ENCODE results near the gene CSN2. TPM values are rescaled to one million over a fixed set of nuclear protein-coding genes. Genes with fewer than 3 reads are reported as not detected.
"Not testable (repeated sequence)": the region's sequence is repeated elsewhere in the genome, so short reads cannot be mapped to it uniquely, and the experiment has no call there.

Gene CSN2
- total RNA-seq, 1 donor from 2014 or later, result not detected

DNA sequence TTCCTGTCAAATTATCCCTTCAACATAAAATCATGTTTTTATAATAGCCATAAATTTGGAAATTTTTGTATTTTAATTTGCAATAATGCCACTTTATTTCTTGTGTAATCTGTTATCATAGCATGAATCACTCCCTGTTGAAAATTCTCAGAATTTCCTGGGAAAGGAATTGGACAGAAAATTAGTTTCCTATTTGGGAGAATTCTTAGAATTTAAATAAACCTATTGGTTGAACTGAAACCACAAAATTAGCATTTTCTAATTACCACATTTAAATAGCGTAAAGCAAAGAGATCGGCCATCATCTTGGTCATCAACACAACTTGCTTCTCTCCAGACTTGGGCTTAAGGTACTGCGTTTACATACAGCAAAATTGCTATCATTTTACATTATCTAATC, 34.8 kb downstream of the CSN2 start, which contains the start of gene CSN1S1:
Gene CSN1S1 (plus strand): TSS at position 301 of the 400 bp plus-strand sequence. CDS start 1,488 bp downstream, outside the sequence.
- Histone ChIP-seq H3K27me3 (ENCODE audit: low read depth) (no peaks in the 10 kb centered on the region), H3K4me1 (no peaks in the 10 kb centered on the region), H3K36me3 (no peaks in the 10 kb centered on the region), H3K27ac (no peak within 1 kb of the TSS), H3K4me3 (no peak within 1 kb of the TSS), H3K9me3 (no peaks in the 10 kb centered on the region)
- TF ChIP-seq, protein P1, sequence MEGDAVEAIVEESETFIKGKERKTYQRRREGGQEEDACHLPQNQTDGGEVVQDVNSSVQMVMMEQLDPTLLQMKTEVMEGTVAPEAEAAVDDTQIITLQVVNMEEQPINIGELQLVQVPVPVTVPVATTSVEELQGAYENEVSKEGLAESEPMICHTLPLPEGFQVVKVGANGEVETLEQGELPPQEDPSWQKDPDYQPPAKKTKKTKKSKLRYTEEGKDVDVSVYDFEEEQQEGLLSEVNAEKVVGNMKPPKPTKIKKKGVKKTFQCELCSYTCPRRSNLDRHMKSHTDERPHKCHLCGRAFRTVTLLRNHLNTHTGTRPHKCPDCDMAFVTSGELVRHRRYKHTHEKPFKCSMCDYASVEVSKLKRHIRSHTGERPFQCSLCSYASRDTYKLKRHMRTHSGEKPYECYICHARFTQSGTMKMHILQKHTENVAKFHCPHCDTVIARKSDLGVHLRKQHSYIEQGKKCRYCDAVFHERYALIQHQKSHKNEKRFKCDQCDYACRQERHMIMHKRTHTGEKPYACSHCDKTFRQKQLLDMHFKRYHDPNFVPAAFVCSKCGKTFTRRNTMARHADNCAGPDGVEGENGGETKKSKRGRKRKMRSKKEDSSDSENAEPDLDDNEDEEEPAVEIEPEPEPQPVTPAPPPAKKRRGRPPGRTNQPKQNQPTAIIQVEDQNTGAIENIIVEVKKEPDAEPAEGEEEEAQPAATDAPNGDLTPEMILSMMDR (IDR thresholded peaks at IDR 0.05), result no peak
- intact Hi-C loops (cut with DNase I), result no loop called here
- ATAC-seq (no peak), DNase-seq (no peak)

DNA sequence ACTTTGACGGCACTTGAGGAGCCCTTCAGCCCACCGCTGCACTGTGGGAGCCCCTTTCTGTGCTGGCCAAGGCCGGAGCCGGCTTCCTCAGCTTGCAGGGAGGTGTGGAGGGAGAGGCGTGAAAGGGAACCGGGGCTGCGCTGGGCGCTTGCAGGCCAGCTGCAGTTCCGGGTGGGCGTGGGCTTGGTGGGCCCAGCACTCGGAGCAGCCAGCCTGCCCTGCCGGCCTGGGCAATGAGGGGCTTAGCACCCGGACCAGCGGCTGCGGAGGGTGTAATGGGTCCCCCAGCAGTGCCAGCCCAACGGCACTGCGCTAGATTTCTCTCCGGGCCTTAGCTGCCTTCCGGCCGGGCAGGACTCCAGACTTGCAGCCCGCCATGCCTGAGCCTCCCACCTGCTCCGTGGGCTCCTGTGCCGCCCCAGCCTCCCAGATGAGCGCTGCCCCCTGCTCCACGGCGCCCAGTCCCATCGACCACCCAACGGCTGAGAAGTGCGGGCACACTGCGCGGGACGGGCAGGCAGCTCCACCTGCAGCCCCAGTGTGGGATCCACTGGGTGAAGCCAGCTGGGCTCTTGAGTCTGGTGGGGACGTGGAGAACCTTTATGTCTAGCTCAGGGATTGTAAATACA, 41.6 kb downstream of the CSN2 start:
- H3K9me3 ChIP-seq; H3K27me3 ChIP-seq (ENCODE audit: low read depth); H3K36me3 ChIP-seq; H3K27ac ChIP-seq; DNase-seq; intact Hi-C loops (cut with DNase I); ATAC-seq; H3K4me1 ChIP-seq; H3K4me3 ChIP-seq: not testable (repeated sequence)

DNA sequence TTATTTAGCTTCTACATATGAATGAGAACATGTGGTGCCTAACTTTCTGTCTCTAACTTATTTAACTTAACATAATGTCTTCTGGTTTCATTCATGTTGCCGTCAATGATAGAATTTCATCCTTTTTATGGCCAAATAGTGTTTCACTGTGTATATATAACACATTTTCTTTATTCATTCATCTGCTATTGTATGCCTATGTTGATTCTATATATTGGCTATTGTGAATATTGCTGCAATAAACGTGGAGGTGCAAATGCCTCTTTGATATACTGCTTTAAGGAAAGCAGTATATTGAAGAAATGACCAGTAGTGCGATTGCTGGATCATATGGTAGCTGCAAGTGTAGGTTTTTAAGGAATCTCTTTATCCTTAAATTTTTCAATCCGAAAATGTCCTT, 44.7 kb downstream of the CSN2 start:
- intact Hi-C loops (cut with DNase I), result no loop called here
- no peaks in the 10 kb centered on the region for H3K36me3 ChIP-seq
- no peak overlapping the region for H3K4me3 ChIP-seq
- H3K27ac ChIP-seq, result no peak overlapping the region
- H3K27me3 ChIP-seq (ENCODE audit: low read depth), result no peaks in the 10 kb centered on the region
- ATAC-seq (no peak), DNase-seq (no peak)
- no peaks in the 10 kb centered on the region for H3K9me3 ChIP-seq
- TF ChIP-seq, protein P1 (IDR thresholded peaks at IDR 0.05), result no peak
- H3K4me1 ChIP-seq, result no peaks in the 10 kb centered on the region

DNA sequence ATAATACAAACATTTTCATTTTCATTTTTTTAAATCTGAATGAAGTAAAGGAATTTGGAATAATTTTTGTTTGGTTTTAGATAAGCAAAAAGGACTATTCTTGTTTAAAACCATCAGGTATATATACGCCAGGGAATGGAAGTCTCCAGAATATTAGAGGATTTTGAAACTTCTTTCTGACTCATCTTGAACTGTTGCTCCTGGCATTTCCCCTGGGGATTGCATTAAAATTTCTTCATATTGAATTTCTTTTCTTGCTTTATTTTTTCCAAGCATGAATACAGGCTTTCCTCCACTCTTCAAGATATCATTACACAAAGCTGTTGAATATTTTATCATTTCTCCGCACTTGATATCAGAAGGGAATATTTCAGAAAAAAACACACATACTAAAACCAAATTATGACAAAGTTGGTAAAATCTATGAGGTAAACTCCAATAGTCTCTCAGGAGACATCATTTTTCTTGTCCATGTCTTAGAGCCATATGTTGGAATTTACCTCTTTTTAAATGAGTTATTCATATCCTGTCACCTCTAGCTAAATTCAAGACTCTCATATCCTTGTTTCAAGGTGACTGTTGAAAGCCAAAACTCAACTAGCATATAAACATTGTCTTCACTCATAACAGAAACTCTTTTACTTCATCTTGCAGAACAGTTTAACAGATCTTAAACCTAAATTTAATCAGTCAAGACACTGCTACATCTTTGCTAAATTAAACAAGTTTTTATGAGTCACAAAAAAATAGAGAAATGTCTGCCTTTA, 55.3 kb downstream of the CSN2 start:
- Histone ChIP-seq H3K36me3 (no peaks in the 10 kb centered on the region), H3K27me3 (ENCODE audit: low read depth) (no peaks in the 10 kb centered on the region), H3K4me1 (no peaks in the 10 kb centered on the region), H3K27ac (no peak overlapping the region), H3K4me3 (no peak overlapping the region), H3K9me3 (no peaks in the 10 kb centered on the region)
- intact Hi-C loops (cut with DNase I), result no loop called here
- DNase-seq (no peak), ATAC-seq (no peak)
- TF ChIP-seq, protein P1 (IDR thresholded peaks at IDR 0.05), result no peak

DNA sequence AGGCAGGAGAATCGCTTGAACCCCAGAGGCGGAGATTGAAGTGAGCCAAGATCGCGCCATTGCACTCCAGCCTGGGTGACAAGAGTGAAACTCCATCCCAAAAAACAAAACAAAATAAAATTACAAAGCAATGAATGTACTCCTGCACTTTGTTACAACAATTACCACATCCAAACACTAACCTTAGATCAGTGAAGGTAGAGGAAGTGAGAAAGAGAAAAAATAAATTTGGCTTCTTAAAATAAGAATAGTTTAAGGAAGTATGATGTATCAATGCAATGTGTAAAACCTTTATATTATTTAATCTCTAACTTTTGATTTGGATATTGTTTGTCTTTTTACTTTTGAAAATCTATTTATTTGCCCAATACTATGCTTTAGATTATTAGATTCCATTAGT, 56.3 kb downstream of the CSN2 start:
- TF ChIP-seq, protein P1 (IDR thresholded peaks at IDR 0.05), result no peak
- no peak for ATAC-seq
- no peaks in the 10 kb centered on the region for H3K4me1 ChIP-seq
- H3K4me3 ChIP-seq, result no peak overlapping the region
- H3K27me3 ChIP-seq (ENCODE audit: low read depth), result no peaks in the 10 kb centered on the region
- no peaks in the 10 kb centered on the region for H3K36me3 ChIP-seq
- no peak for DNase-seq
- H3K27ac ChIP-seq, result no peak overlapping the region
- intact Hi-C loops (cut with DNase I), result no loop called here
- H3K9me3 ChIP-seq, result no peaks in the 10 kb centered on the region

DNA sequence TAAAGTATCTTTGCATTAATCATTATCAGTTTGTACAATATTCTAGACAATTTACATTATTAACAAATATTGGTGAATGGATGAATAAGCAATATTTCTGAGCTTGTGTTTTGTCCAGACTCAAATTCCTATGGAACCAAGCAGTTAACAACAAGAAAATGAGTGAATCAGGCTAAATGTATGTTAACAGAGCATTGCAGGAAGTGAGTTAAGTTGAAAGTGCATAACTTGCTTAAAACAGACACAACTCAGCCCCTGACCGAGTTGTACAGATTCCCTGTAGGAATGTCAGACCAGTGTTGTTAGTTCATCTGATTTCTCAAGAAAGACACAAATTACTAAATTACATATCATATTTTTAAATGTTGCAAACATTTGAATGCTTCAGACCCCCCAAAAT, 58.4 kb downstream of the CSN2 start:
- Histone ChIP-seq H3K9me3 (no peaks in the 10 kb centered on the region), H3K36me3 (no peaks in the 10 kb centered on the region), H3K4me3 (no peak overlapping the region), H3K27me3 (ENCODE audit: low read depth) (no peaks in the 10 kb centered on the region), H3K27ac (no peak overlapping the region), H3K4me1 (no peaks in the 10 kb centered on the region)
- no peak for DNase-seq
- TF ChIP-seq, protein P1 (IDR thresholded peaks at IDR 0.05), result no peak
- intact Hi-C loops (cut with DNase I), result no loop called here
- ATAC-seq, result no peak

Data from lower lobe of right lung (tissue), 2 donors.